HL-60/S4 treated with phorbol 12-myristate 13-acetate at 8.2 ng/mL for 4 days and 3 days (cell line): ENCODE measurements around the gene RIC3.

ENCODE experiments used
- in situ Hi-C: fragments of 300-500 bp; cut with MboI; formaldehyde crosslinking; loops from 2 replicates; pipeline ENCODE4 v1.15.0; 2022; ENCODE audit warnings: low sequenced_read_pairs

The RIC3 gene

GRCh38 chr11:8105666-8106065, 63.2 kb downstream of the RIC3 start:
- in situ Hi-C loops = no loop called here

DNA sequence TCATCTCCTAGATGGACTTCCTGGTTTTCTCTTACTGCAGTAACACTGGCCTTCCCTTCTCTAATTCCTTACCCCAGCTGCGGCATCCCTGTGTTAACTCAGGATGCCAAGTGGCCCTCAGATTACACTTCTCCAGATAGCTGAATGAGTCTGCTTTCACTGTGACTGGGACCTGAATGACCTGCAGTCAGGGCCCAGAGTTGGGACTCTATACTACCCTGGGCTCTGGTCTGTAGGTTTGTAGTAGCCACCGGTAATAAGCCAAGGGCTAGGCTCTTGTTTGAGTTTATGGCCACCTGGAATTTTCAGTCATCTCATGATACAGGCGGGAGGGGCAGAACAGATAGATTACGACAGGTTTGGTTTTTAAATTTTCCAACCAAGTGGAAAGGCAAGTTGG, 63.7 kb downstream of the RIC3 start:
- in situ Hi-C loops = no loop called here

- in situ Hi-C loops = no loop called here
Observed at GRCh38 chr11:8103909-8104308, 64.9 kb downstream of the RIC3 start.

- in situ Hi-C loops = no loop called here
Observed at GRCh38 chr11:8102965-8103364, 65.9 kb downstream of the RIC3 start.

DNA sequence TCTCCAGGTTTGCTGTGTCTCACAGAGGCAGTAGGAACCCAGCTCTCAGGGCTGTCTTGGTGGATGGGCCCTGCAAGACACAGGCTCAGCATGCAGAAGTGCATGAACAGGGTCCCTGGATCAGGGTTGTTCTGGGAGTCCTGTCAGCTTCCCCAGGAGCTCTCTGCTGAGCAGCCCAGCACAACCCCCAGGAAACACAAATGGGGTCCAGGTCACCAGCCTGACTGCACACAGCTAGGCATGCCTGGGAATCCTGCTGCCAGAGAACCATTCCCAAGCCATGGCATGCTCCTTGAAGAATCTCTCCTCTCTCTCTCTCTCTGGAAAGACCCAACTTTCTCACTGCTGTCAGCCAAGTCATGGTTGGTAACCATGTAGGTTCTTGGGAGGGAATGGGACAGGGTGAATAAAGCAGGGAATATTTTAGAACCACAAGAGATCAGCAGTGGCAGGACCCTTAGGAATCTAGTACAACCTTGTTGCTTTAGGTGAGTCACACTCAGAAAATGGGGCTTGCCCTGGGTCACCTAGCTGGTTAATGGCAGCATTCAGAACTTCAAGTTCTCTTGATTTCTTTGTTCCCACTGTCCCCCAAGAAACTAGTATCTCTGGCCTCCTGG, 66.4 kb downstream of the RIC3 start:
- in situ Hi-C loops = no loop called here

GRCh38 chr11:8101421-8101820, 67.4 kb downstream of the RIC3 start:
- in situ Hi-C loops = no loop called here

GRCh38 chr11:8100605-8101004, 68.2 kb downstream of the RIC3 start:
- in situ Hi-C loops = no loop called here

DNA sequence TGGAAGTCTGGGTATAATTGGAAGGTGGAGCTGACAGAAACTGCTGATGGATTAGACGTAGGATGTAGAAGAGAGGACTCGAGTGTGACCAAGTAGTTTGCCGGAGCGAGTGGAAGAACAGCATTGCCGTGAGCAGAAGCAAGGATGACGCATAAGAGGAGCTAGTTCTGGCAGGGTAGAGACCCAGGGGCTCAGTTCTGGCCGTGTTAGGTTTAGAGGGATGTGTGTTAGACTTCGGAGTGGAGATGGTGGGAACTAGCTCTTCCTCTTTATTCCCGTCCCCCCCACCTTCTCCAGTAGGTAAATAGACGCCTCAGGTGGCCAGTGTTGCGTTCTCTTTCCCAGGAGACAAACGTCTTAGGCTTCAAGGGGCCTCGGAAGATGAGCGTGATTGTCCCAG, 68.7 kb downstream of the RIC3 start:
- in situ Hi-C loops = no loop called here

- in situ Hi-C loops = no loop called here
Observed at GRCh38 chr11:8099291-8099899, 69.4 kb downstream of the RIC3 start.

- in situ Hi-C loops = no loop called here
Observed at GRCh38 chr11:8098879-8099278, 69.9 kb downstream of the RIC3 start.

GRCh38 chr11:8098361-8098760, 70.5 kb downstream of the RIC3 start:
- in situ Hi-C loops = no loop called here

- in situ Hi-C loops = no loop called here
Observed at GRCh38 chr11:8097926-8098325, 70.9 kb downstream of the RIC3 start.

GRCh38 chr11:8097468-8097867, 71.4 kb downstream of the RIC3 start:
- in situ Hi-C loops = no loop called here

- in situ Hi-C loops = no loop called here
Observed at GRCh38 chr11:8097062-8097461, 71.8 kb downstream of the RIC3 start.

- in situ Hi-C loops = no loop called here
Observed at GRCh38 chr11:8096575-8096974, 72.2 kb downstream of the RIC3 start.

- in situ Hi-C loops = no loop called here
Observed at GRCh38 chr11:8095806-8096522, 72.9 kb downstream of the RIC3 start.

DNA sequence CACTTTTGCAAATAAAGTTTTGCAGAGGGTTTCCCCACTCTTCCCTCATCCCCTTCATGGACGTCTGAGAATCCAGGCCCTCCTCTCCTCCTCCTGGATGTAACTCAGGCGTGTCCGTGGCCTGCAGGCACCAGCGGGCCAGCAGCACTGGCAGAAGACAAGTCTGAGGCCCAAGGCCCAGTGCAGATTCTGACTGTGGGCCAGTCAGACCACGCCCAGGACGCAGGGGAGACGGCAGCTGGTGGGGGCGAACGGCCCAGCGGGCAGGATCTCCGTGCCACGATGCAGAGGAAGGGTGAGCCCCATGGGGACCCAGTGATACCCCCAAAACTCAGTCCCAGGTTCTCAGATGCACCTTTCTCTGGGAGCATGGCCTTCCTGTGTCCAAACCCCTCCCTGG, 73.5 kb downstream of the RIC3 start:
- in situ Hi-C loops = no loop called here

- in situ Hi-C loops = no loop called here
Observed at GRCh38 chr11:8094656-8095055, 74.2 kb downstream of the RIC3 start.

- in situ Hi-C loops = no loop called here
Observed at GRCh38 chr11:8093931-8094575, 74.8 kb downstream of the RIC3 start.

GRCh38 chr11:8092587-8093424, 76.0 kb downstream of the RIC3 start:
- in situ Hi-C loops = no loop called here

- in situ Hi-C loops = no loop called here
Observed at GRCh38 chr11:8091721-8092120, 77.1 kb downstream of the RIC3 start.
